GM18519 (cell line): ENCODE results near the gene ARNT2.
"Not testable (repeated sequence)": the region's sequence is repeated elsewhere in the genome, so short reads cannot be mapped to it uniquely, and the experiment has no call there.

Experiments used
- ATAC-seq: cut with Tn5 transposase; IDR thresholded peaks from one replicate; pipeline ENCODE4 v1.9.1; 2021; ENCODE audit warnings: mild to moderate bottlenecking, moderate library complexity; ENCODE audit not compliant: unreplicated experiment, low FRiP score

Gene ARNT2

DNA sequence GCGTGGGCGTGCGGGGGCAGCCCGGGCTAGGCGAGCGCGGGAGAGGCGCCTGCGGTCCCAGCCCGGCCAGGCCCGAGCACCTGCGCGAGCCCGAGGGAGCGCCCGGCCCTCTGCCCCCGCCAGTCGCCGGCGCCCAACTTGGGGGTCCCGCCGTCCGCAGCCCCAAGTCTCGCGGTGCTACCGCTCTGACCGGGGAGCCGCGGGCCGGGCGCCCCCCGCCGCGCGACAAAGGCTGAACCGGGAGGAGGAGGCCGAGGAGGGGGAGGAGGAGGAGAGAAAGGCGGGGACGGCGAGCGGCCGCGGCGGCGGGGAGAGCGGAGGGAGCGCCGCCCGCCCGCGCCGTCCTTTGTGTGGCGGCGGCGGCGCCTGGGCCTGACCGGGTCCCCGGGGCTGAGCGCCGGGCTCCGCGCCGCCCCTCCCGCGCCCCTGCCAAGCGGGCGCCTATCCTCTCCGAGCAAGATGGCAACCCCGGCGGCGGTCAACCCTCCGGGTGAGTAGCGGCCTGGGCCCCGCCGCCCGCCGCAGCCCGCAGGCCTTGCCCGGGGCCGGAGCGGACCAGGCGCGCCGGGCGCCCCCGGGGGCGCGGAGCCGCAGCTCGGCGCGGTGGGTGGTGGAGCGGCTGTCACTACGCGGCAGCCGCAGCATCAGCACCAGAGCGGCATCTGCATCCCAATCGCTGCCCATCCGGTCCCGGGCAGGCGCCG is at the start of gene ARNT2:
Gene ARNT2, plus strand, starts transcription at position 326 of the 704 bp plus-strand sequence. Its CDS starts 134 bp downstream, at position 460.
- no peak for ATAC-seq

DNA sequence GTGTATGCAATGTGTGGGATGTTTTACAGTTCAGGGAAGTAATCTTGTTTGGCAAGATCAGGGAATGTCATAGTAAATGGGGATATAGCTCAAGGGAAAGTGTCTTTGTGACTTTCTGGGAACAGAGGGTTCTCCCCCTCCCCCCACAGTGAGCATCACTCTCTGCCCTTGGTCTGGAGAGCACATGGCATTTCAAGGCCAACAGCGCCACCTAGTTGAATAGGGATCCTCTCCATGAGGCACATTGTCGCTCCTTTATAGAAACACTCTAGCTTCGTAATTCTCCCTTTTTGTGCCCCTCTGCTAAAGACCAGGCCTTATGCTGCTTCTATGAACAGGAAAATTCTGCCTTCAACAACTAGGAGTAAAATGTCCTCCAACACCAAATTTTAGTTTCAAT is 37.1 kb upstream of the ARNT2 start:
- no peak for ATAC-seq

DNA sequence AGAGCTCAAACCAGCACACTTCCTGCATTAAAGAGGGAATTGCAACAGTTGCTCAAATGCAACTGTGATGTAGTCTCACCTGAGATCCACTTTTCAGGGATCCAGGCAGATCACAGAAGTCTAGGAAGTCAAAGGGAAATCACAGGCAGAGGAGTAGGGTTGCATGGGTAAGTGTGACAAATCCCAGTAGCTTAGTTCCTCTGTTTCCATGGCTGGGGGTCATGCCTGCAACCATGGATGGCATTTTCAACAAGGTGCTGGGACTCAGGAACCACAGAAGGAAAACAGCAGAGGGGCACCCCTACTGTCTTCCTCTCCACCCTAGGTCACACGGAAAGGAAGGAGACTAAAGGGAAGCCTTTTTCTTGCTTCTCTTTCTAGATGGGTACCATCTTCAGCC is 36.5 kb upstream of the ARNT2 start:
- ATAC-seq: no peak

DNA sequence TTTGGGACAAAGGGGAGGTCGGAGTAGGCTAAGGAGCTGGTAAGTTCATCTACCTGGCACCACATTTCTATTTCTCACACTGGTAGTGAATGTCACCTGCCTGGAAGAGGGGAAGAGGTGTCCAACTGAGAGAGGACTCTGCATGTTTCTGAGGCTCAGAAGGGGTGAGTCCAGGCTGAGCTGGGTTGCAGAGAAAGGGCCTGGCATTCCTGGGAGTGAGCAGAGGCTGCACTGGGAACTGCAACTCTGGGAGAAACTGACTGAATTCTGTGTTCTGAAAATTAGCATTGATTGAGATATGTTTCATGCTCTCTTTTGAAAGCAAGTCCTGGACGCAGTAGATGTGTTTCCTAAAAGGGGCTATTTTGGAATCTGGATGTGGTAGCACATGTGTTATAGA is 32.3 kb upstream of the ARNT2 start:
- ATAC-seq: no peak

DNA sequence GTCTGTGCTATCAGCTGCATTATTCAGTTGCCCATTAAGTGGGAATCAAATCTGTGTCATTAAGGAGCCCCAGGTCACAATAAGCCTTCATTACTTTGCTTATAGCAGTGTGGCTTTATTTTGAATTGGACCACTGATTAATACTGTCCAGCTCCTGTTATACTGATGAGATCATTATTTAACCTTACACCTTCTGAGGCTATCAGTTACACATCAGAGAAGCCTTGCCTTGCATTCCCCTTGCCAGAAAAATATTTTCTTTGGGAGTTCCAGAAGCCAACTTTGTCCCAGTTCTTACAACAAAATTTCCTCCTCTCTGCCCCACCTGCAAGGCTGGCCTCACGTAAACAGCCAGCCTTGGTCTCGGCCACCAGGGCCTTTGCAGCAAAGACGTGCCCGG is 29.7 kb upstream of the ARNT2 start:
- ATAC-seq: no peak

DNA sequence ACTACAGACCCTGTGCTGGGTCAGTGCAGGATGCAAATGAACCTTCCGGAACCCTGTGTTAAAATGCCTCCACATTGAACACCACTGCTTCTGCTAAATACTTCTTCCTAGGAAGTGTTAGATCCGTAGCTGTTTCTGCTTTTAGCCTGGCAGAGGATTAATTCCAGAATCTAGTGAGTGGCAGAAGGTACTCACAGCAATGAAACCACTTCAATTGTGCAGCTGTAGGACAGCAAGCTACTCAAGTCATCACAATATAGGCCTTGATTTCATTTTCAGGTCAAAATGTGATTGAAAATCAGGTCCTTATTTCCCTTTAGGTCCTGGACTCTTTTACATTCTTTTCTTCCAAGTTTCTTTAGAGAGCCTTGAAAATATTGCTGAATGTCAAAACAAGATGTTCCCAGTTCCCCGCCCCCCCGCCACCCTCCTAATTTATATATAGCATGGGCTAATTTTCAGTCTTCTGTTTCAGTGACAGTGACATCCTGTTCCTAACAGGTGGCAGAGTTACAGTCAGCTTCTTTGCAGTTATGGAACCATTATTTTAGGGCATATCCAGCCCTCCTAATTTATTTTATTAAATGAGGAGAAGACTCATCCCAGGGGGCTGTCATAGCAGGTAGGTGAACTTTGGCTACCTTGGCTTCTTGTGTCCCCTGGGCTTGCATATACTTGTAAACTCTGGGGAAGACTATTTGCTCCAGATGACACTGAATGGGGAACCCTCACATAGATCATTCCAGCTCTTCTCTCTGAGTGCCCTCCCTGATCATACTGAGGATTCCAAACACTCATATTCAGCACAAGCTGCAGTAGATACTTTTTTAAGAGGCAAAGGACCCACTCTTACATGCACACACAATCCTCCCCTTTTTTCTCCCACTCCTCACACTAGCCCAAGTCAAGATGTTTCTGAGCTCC is 28.0 kb upstream of the ARNT2 start:
- ATAC-seq: no peak

DNA sequence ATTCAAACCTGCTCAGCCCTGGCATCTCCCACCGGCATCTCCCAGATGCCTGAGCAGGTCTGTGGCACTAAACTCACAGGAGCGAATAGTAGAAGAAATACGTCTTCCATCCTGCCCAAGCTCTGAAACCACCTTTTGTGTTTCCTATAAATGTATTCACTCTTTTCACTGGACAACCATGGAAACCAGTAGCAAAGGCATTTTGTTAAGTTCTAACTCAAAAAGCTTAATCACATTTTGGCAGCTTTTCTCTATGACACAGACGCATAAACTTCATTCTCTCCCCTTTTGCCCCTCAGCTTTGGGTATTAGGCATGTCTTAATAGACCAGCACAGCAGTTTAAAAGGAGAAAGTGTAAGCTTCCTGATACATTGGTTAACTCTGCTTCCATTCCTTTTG is 24.5 kb upstream of the ARNT2 start:
- no peak for ATAC-seq

DNA sequence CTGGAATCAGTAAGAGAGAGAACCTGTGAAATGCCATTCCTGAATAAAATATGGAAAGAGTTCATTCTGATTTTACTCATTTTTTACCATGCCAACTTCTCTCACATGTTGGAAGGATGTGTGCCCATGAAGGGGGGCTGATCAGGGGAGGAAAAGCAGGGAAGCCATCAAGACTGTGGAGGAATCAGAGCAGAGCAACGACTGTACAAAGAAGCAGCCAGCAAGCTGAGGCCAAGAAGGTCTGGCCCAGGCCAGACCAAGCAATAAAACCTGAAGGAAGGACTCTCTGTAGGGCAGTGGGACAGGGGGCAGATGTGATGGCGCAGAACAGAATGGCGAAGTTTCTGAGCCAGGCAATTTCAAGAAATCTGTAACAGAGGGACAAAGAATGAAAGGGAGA is 24.0 kb upstream of the ARNT2 start:
- ATAC-seq: no peak

DNA sequence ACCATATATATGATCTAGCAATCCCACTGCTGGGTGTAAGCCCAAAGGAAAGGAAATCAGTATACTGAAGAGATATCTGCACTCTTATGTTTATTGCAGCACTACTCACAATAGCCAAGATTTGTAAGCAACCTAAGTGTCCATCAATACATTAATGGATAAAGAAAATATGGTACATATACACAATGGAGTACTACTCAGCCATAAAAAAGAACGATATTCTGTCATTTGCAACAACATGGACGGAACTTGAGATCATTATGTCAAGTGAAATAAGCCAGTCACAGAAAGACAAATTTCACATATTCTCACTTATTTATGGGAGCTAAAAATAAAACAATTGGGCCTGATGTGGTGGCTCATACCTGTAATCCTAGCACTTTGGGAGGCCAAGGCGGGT is 21.9 kb upstream of the ARNT2 start:
- no peak for ATAC-seq

DNA sequence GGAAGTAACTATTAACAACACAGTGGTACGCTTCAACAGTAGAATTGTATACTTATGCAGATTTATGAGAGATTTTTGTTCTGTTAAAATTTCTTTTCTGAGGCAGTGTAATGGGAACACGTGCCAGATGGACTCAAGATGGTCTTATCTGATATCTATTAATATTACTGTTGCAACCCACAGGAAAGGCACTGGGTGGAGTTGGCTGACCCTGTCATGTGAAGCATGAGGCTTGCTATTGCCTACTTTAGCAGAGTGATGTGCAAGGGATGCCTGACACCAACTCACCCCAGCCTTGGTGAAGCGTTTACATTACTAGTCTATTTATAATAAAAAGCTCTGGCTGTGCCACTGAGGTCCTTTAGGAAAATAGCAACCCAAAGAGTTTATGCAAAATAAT is 19.8 kb upstream of the ARNT2 start:
- no peak for ATAC-seq

DNA sequence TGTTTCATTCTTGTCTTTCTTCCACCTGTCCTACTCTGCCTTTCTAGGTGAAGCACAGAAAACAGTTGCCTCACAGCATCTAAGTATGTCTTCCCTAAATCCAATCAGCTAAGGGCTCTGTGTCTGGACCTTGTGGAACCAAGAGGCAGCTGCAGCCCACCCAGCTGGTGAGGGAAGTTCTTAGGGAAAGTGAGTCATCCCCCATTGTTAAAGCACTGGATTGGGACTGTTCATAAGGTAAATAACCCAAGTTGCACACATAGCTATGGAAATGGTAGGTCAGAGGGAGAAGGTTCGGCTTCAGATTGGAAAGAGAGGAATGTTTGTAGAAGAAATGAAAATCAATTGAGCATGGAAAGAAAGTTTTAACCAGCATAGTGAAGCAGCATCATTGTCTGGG is 18.0 kb upstream of the ARNT2 start:
- no peak for ATAC-seq

DNA sequence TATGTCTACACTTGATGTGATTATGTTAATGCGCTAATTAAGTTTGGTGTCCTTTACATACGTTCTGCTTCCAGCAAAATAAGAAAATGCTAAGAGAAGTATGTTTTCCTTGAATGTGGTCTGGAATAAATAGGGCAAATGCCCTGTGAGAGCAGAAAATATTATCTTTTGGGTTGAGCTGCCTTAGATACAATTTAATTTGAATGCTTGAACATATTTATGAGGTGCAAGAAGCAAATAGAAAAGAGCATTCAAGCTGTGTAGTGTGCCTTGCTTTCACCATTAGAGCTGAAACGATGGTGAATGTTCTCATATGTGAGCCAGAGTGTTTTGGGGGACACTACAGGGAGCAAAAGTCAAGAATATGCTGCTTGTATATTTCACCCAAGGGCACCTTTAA is 15.9 kb upstream of the ARNT2 start:
- ATAC-seq: no peak

DNA sequence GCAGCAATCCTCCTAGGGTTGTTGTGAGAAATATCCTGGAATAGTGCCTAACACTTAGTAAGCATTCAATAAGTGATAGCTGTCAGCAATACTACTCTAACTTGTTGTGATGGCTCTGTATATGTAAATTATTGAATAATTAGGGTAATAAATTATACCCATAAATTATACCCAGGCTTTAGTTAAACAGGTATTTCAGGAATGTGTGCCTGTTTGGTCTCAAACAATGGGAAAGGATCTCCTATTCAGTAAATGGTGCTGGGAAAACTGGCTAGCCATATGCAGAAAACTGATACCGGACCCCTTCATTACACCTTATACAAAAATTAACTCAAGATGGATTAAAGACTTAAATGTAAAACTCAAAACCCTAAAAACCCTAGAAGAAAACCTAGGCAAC is 14.8 kb upstream of the ARNT2 start:
- ATAC-seq: no peak

DNA sequence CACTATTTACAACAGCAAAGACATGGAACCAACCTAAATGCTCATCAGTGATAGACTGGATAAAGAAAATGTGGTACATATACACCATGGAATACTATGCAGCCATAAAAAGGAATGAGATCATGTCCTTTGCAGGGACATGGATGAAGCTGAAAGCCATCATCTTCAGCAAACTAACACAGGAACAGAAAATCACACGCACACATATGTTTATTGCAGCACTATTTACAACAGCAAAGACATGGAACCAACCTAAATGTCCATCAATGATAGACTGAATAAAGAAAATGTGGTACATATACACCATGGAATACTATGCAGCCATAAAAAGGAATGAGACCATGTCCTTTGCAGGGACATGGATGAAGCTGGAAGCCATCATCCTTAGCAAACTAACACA is 13.2 kb upstream of the ARNT2 start:
- not testable (repeated sequence) for ATAC-seq

DNA sequence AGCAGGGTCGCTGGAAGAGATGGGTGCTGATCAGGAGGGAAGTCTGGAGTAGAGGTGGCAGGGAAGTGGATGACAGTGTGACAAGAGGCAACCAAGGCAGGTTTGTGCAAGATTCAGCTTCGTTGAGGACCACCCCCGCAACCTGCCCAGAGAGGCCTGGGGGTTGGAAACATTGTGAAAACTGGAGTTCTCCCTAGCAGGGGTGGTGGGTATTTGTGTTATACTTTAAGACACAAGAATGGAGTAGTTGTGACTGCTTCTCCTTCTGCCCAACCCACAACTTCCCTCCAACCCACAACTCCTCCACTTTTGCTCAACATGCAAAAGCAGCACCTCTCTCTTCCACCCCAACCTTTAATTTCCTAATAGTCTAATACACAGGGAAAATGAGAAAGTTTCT is 8.6 kb upstream of the ARNT2 start:
- no peak for ATAC-seq

DNA sequence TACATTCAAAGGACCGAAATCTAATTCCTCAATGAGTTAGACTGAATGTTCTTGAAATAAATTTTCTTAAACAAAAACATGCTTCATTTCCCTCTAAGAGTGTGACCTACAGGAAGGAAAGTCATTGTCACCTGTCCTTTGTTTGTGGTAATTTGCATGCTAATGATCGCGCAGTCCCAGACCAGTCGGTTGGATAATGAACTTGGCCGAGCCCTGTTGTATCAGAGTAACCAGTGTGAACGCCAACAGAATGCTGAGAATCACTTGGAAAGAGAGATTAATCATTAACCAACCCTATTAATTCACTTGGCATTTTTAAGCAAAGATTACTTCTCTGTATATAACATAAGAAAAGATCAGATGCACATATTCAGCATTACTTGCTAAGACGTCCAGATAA is 8.1 kb upstream of the ARNT2 start:
- no peak for ATAC-seq

DNA sequence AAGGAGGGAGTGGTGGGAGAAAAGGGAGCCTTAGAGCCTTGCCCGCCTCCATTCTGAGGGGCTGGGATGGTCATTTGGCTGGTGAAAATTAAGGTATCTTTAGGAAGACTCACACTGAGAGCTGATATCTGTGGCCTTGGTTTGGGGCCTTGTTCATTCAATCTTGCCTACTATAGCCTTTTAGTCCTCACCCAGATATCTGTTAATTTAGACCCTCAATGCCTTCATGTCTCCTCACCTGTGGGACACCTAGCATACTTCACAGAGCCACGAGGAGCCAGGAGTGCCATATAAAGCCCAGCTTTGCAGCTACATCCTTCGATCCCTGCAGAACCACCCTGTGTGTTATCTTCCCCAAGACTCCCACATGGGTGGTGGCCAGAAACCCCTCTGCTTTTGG is 4.7 kb upstream of the ARNT2 start:
- no peak for ATAC-seq

DNA sequence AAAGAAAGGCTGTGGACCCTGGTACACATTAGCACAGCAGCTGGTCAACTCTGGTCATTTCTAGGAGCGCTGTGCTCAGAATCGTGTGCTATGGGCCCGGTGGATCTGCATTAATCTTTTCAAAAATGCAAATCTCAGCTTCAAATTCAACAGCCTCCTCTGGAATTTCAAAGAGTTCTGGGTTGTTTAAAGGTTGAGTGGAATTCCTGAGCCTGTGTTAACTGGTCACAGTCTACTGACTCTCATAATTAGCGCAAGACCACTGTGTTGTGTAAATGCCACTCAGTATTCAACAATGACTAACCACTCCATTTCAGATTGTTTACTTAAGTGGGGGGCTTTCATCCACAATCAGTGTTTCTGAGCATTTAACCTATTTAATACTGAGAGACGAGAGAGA is 2.7 kb upstream of the ARNT2 start:
- no peak for ATAC-seq

DNA sequence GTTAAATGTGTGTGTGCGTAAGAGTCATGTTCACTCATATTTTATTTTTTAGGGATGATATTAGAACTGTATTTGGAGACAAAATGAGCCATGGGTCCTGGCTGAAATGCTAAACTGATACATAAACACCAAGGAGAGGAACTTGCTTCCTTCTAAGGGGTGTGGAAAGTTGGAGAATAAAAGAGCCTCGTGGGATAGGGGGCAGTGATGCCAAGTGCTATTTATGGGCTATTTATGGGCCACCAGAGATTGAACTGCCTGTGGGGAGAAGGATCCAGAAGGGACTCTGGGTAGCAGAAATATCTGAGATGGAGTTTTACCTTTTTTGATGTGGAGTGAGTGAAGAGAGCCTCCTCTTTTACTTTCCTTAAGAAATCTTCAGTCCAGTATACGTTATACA is 1.8 kb upstream of the ARNT2 start:
- no peak for ATAC-seq

DNA sequence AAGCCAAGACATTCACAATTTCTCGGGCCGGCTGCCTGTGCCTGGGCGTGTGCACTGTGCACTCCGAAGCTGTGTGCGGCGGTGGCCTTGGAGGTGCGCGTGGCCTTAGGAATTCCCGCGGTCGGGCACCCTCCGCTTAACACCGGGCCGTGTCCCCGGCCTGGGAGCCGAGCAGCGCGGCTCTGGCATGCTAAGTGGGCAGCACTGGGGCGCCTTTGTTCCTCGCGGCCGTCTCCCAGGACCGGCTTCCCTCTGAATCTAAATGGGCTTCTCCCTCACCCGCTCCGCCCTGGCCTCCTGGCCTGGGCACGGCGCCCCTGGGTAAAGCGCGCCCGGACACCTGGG is 498 bp upstream of the ARNT2 start:
- ATAC-seq: no peak

DNA sequence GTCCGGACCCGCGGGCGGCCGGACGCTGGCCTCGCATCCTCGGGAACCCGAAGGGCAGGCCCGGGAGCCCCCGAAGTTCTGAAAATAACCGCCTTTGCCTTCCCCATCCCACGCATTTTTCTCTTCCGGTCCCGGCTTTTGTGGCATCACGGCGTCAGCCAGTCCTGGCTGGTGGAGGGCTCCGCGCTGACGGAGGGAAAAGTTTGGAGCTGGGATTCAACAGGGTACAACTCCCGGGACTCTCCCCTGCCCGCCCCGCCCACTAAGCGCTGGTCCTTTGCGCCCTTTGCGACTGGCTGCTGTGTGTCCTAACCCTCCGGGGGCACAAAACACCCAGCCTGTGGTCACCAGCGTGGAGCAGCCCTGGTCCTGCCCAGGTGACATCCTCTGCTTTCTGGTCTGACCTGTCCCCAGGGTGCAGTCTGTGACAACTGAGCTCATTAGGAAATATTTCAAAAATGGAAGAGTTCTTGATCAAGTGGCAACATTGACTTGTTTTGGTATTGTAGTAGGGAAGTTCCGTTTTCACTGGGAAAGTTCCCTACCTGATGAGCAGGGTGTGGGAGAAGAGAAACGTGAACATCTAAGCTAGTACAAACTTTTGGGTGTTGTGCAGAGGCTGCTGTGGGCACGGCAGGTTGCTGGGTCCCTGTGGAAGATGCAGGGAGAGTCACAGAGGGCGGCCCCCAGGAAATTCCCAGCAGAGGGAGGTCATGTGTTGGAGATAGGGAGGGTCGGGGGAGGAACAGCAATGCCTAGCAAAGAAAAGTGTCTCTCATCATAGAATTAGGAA is 775 bp downstream of the ARNT2 start:
- ATAC-seq: no peak

DNA sequence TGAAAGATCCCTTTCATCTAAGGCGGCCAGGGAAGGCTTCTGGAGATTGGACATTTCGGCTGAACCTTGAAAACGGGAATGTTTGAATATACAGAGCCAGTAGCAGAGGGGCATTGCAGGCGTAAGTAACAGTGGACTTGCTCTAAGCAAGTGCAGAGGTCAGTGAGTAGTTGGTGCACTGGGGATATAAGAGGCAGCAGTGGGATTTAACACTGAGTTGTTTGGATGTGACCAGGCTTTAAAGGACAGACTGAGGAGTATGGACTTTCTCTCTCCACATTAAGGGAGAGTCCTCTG is 1.3 kb downstream of the ARNT2 start:
- no peak for ATAC-seq
